NCI-H524 (cell line): ENCODE measurements around the gene NANOS2.
"Not testable (repeated sequence)": the region's sequence is repeated elsewhere in the genome, so short reads cannot be mapped to it uniquely, and the experiment has no call there.

Source experiments
- DNase-seq, 2 experiments: peaks; one replicate each; lab custom pipeline; 2025; lab: John Stamatoyannopoulos, UW

The NANOS2 gene

GRCh38 chr19:45927565-45928261 lies 13.1 kb upstream of the NANOS2 start:
- peak; percentile 78 to 92 for DNase-seq

GRCh38 chr19:45924891-45925447 lies 10.4 kb upstream of the NANOS2 start:
- no peak for DNase-seq

- peak in 1 of 2 experiments; percentile 6 for DNase-seq
Measured at GRCh38 chr19:45922281-45922680, 7.7 kb upstream of the NANOS2 start.

GRCh38 chr19:45920458-45920857 lies 5.9 kb upstream of the NANOS2 start:
- DNase-seq, result peak; percentile 53 to 77

GRCh38 chr19:45919678-45920077 lies 5.1 kb upstream of the NANOS2 start:
- DNase-seq, result no peak

GRCh38 chr19:45918721-45919120 lies 4.1 kb upstream of the NANOS2 start:
- DNase-seq, result no peak

- no peak for DNase-seq
Measured at GRCh38 chr19:45917421-45918091, 3.0 kb upstream of the NANOS2 start.

GRCh38 chr19:45911291-45911690 lies 3.3 kb downstream of the NANOS2 start:
- DNase-seq, result no peak

GRCh38 chr19:45908956-45909355 lies 5.6 kb downstream of the NANOS2 start:
- no peak for DNase-seq

- no peak for DNase-seq
Measured at GRCh38 chr19:45906221-45906620, 8.4 kb downstream of the NANOS2 start.

GRCh38 chr19:45905011-45905410 lies 9.6 kb downstream of the NANOS2 start:
- no peak for DNase-seq

GRCh38 chr19:45902651-45903625 lies 11.6 kb downstream of the NANOS2 start:
- peak; percentile 96 for DNase-seq

GRCh38 chr19:45901912-45902650 lies 12.5 kb downstream of the NANOS2 start, which contains the start of gene MYPOP:
TSS of gene MYPOP (minus strand) at chr19:45902613. CDS start at chr19:45901773, 840 bp downstream.
- DNase-seq, result peak in 1 of 2 experiments; percentile 27

- DNase-seq, result no peak
Measured at GRCh38 chr19:45901432-45901911, 13.1 kb downstream of the NANOS2 start.

GRCh38 chr19:45900738-45901431 lies 13.7 kb downstream of the NANOS2 start:
- no peak for DNase-seq

GRCh38 chr19:45899919-45900589 lies 14.5 kb downstream of the NANOS2 start:
- DNase-seq, result no peak

GRCh38 chr19:45899253-45899652 lies 15.3 kb downstream of the NANOS2 start:
- DNase-seq, result no peak

- no peak for DNase-seq
Measured at GRCh38 chr19:45897261-45897812, 17.2 kb downstream of the NANOS2 start.

- DNase-seq, result not testable (repeated sequence)
Measured at GRCh38 chr19:45895983-45896599, 18.5 kb downstream of the NANOS2 start.
